Measurements from ENCODE around the gene C1QL2. TPM values are rescaled to one million over a fixed set of nuclear protein-coding genes. Genes with fewer than 3 reads are reported as not detected.

The C1QL2 gene
- total and polyA plus RNA-seq, 8 donors, result 0.07 to 0.15 (median 0.09) TPM; not detected in 5

- 74 to 83% methylated on average over 14 of the region's 14 CpGs for WGBS, 2 donors
- Histone ChIP-seq H3K4me3 (no peak overlapping the region), H3K27me3 (no peaks in the 10 kb centered on the region), H3K36me3 (no peaks in the 10 kb centered on the region), H3K4me1 (no peaks in the 10 kb centered on the region), H3K9me3 (no peaks in the 10 kb centered on the region), H3K27ac (no peak overlapping the region)
- ATAC-seq, result no peak
- intact Hi-C loops (cut with DNase I), result no loop called here
- no peak for FAIRE-seq
- TF ChIP-seq, protein P1, sequence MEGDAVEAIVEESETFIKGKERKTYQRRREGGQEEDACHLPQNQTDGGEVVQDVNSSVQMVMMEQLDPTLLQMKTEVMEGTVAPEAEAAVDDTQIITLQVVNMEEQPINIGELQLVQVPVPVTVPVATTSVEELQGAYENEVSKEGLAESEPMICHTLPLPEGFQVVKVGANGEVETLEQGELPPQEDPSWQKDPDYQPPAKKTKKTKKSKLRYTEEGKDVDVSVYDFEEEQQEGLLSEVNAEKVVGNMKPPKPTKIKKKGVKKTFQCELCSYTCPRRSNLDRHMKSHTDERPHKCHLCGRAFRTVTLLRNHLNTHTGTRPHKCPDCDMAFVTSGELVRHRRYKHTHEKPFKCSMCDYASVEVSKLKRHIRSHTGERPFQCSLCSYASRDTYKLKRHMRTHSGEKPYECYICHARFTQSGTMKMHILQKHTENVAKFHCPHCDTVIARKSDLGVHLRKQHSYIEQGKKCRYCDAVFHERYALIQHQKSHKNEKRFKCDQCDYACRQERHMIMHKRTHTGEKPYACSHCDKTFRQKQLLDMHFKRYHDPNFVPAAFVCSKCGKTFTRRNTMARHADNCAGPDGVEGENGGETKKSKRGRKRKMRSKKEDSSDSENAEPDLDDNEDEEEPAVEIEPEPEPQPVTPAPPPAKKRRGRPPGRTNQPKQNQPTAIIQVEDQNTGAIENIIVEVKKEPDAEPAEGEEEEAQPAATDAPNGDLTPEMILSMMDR (IDR thresholded peaks at IDR 0.05), result no peak
- no peak for DNase-seq
These were observed 15.1 kb upstream of the C1QL2 start for GRCh38 chr2:119173556-119174060.

DNA sequence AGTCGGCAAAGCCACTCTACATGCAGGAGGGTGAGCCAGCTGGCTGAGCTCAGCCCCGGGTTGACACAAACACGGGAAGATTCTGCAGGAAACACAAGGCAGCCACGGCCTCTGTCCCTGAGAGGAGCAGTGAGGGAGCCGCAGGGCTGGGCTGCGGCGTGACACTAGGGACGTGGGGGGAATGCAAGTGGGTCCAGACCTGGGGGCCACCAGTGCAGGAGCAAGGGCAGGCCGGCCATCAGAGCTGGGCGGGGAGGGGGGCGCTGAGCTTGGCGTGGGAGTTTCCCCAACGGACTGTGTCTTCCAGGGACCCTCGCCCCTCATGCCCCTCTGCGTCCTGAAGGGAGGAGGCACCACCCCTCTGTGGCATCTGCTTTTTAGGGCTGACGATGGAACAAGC is 12.0 kb upstream of the C1QL2 start:
- Histone ChIP-seq H3K36me3 (no peaks in the 10 kb centered on the region), H3K4me3 (no peak overlapping the region), H3K27me3 (no peaks in the 10 kb centered on the region), H3K27ac (no peak overlapping the region), H3K9me3 (no peaks in the 10 kb centered on the region), H3K4me1 (no peaks in the 10 kb centered on the region)
- DNase-seq (no peak), ATAC-seq (no peak), FAIRE-seq (no peak)
- TF ChIP-seq, protein P1 (IDR thresholded peaks at IDR 0.05), result no peak
- intact Hi-C loops (cut with DNase I), result no loop called here
- WGBS, 2 donors, result 58 to 68% methylated on average over 16 of the region's 16 CpGs

- intact Hi-C loops (cut with DNase I), result no loop called here
- TF ChIP-seq, protein P1 (IDR thresholded peaks at IDR 0.05), result no peak
- no peak for FAIRE-seq
These were observed 11.2 kb upstream of the C1QL2 start for GRCh38 chr2:119169717-119170116.

GRCh38 chr2:119160361-119160990 is 1.9 kb upstream of the C1QL2 start:
- no peaks in the 10 kb centered on the region for H3K9me3 ChIP-seq
- H3K27ac ChIP-seq, result no peak overlapping the region
- WGBS, 2 donors, result 51 to 54% methylated on average over 9 of the region's 9 CpGs
- intact Hi-C loops (cut with DNase I), result no loop called here
- ATAC-seq, result no peak
- H3K27me3 ChIP-seq, result peaks cover 0 to 19% (median 2%) of the 10 kb centered on the region in 4 donors
- no peak overlapping the region for H3K4me3 ChIP-seq
- H3K36me3 ChIP-seq, result no peaks in the 10 kb centered on the region
- no peak for DNase-seq
- H3K4me1 ChIP-seq, result no peaks in the 10 kb centered on the region
- TF ChIP-seq, protein P1 (IDR thresholded peaks at IDR 0.05), result no peak
- FAIRE-seq, result no peak

More at GRCh38 chr2:119169717-119170116, 11.2 kb upstream of the C1QL2 start:
- no peak overlapping the region for H3K27ac ChIP-seq
- DNase-seq (no peak), ATAC-seq (no peak)
- WGBS, 2 donors, result 78 to 81% methylated on average over 10 of the region's 10 CpGs
- no peak overlapping the region for H3K4me3 ChIP-seq
- no peaks in the 10 kb centered on the region for H3K9me3 ChIP-seq
- no peaks in the 10 kb centered on the region for H3K36me3 ChIP-seq
- no peaks in the 10 kb centered on the region for H3K4me1 ChIP-seq
- H3K27me3 ChIP-seq, result no peaks in the 10 kb centered on the region

- H3K27ac ChIP-seq, result no peak overlapping the region
- TF ChIP-seq, protein P1 (IDR thresholded peaks at IDR 0.05), result no peak
- intact Hi-C loops (cut with DNase I), result no loop called here
- H3K4me3 ChIP-seq, result no peak overlapping the region
- no peaks in the 10 kb centered on the region for H3K36me3 ChIP-seq
- no peak for FAIRE-seq
- no peaks in the 10 kb centered on the region for H3K9me3 ChIP-seq
- peaks cover 0 to 19% (median 6%) of the 10 kb centered on the region in 4 donors for H3K27me3 ChIP-seq
- WGBS, 2 donors, result 0 to 2% methylated on average over 58 to 78 of the region's 78 CpGs
- DNase-seq, result no peak
- no peaks in the 10 kb centered on the region for H3K4me1 ChIP-seq
- ATAC-seq, result no peak
These were observed 570 bp downstream of the C1QL2 start for GRCh38 chr2:119157850-119158511.
